Esophagus squamous epithelium (tissue), 5 donors: ENCODE measurements around the gene CTSF. TPM values are rescaled to one million over a fixed set of nuclear protein-coding genes. Genes with fewer than 3 reads are reported as not detected.
"Not testable (repeated sequence)": the region's sequence is repeated elsewhere in the genome, so short reads cannot be mapped to it uniquely, and the experiment has no call there.

Experiments used
- DNase-seq: peaks from one replicate; lab custom pipeline; 2025; lab: John Stamatoyannopoulos, UW
- H3K27ac ChIP-seq, 4 donors: fragments of 200-600 bp; sonication (generic); one replicate each; pipeline ENCODE4 v1.5.1; 2016 to 2019; ENCODE audit warnings: mild to moderate bottlenecking in 1 of 4
- H3K27me3 ChIP-seq, 4 donors: fragments of 200-600 bp; sonication (generic); 1 replicate in 3 of 4; 2 replicates in 1 of 4; pipeline versions ENCODE4 v1.5.1 to v1.6.0; 2017 to 2021; ENCODE audit warnings: antibody characterized with exemption in 1 of 4
- H3K36me3 ChIP-seq, 3 donors: fragments of 200-600 bp; sonication (generic); one replicate each; pipeline ENCODE4 v1.5.1; 2016 to 2019
- H3K4me1 ChIP-seq, 3 donors: fragments of 200-600 bp; sonication (generic); one replicate each; pipeline ENCODE4 v1.5.1; 2017 to 2019
- H3K4me3 ChIP-seq, 4 donors: fragments of 200-600 bp; sonication (generic); 1 replicate in 3 of 4; 2 replicates in 1 of 4; pipeline ENCODE4 v1.5.1; 2016 to 2019; ENCODE audit warnings: mild to moderate bottlenecking in 2 of 4, moderate library complexity in 1 of 4
- H3K9me3 ChIP-seq, 3 donors: fragments of 200-600 bp; sonication (generic); one replicate each; pipeline ENCODE4 v1.5.1; 2016 to 2019
- POLR2A ChIP-seq, 4 donors: fragments of 450-650 bp; IDR thresholded peaks; one replicate each; pipeline ENCODE4 v1.6.1; 2017; ENCODE audit warnings: antibody characterized with exemption in 4 of 4, mild to moderate bottlenecking in 4 of 4, moderate library complexity in 3 of 4
- WGBS, 2 donors: methylation state at CpG; one replicate each; pipeline ENCODE4 v1.1.5; 2018; 5-methylcytosine and 5-hydroxymethylcytosine counted together
- intact Hi-C: fragments of 100-400 bp; cut with DNase I; formaldehyde crosslinking; loops from one replicate; pipeline ENCODE4 v1.15.0; 2022
- total RNA-seq, 4 donors: library from RNA; depleted of rRNA; stranded (reverse); fragments of >200 nt; gene quantifications; one replicate each; pipeline ENCODE4 v1.1.0, GENCODE V29; 2016
- TF ChIP-seq, protein P1 (sequence below), 6 experiments: fragments of 450-650 bp in 4 of 6; fragments of 200-600 bp in 2 of 6; sonication (generic) in 2 of 6; IDR thresholded peaks; one replicate each; pipeline ENCODE4 v1.5.1; 2016 to 2019; ENCODE audit warnings: antibody characterized with exemption in 6 of 6, mild to moderate bottlenecking in 4 of 6, moderate library complexity in 4 of 6
- donor health status: DM: yes; HTN: yes; CAD: no.

CTSF gene
- total RNA-seq, 4 donors from 2014 or later = 3.3 to 47.3 (median 13.0) TPM

DNA sequence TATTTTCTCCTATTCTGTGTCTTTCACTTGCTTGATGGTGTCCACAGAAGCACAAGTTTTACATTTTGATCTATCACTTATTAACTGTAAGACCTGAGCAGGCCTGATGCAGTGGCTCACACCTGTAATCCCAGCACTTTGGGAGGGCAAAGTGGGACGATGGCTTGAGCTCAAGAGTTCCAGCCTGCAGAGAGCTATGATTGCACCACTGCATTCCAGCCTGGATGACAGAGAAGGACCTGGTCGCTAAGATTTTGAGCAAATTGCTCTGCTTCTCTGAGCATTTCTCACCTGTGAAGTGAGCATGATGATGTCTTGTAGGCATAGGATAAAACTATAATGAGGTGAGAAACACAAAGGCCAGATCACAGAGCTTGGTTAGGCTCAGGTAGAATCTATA lies 17.7 kb upstream of the CTSF start:
- TF ChIP-seq POLR2A (IDR thresholded peaks at IDR 0.05) = no peak
- TF ChIP-seq, protein P1, sequence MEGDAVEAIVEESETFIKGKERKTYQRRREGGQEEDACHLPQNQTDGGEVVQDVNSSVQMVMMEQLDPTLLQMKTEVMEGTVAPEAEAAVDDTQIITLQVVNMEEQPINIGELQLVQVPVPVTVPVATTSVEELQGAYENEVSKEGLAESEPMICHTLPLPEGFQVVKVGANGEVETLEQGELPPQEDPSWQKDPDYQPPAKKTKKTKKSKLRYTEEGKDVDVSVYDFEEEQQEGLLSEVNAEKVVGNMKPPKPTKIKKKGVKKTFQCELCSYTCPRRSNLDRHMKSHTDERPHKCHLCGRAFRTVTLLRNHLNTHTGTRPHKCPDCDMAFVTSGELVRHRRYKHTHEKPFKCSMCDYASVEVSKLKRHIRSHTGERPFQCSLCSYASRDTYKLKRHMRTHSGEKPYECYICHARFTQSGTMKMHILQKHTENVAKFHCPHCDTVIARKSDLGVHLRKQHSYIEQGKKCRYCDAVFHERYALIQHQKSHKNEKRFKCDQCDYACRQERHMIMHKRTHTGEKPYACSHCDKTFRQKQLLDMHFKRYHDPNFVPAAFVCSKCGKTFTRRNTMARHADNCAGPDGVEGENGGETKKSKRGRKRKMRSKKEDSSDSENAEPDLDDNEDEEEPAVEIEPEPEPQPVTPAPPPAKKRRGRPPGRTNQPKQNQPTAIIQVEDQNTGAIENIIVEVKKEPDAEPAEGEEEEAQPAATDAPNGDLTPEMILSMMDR (IDR thresholded peaks at IDR 0.05) = no peak
- 19 to 60% methylated on average over 2 of the region's 2 CpGs for WGBS, 2 donors
- Histone ChIP-seq H3K9me3 (peaks cover 0 to 11% (median 10%) of the 10 kb centered on the region in 3 donors), H3K4me1 (no peaks in the 10 kb centered on the region), H3K36me3 (no peaks in the 10 kb centered on the region), H3K4me3 (no peak overlapping the region), H3K27ac (no peak overlapping the region), H3K27me3 (no peaks in the 10 kb centered on the region)
- intact Hi-C loops = no loop called here
- DNase-seq = no peak

- H3K27me3 ChIP-seq, H3K4me1 ChIP-seq, H3K36me3 ChIP-seq, H3K27ac ChIP-seq, intact Hi-C loops, H3K4me3 ChIP-seq, DNase-seq: not testable (repeated sequence)
- 82 to 92% methylated on average over 1 of the region's 1 CpG for WGBS, 2 donors
- H3K9me3 ChIP-seq = peaks cover 0 to 11% (median 10%) of the 10 kb centered on the region in 3 donors
Measured at GRCh38 chr11:66585447-66585846, 17.0 kb upstream of the CTSF start.

- intact Hi-C loops = loop anchor here (5.0 kb wide), 1 partner anchor 95 kb away; the partner anchor contains the start of gene RBM4B
- H3K36me3 ChIP-seq, H3K27me3 ChIP-seq, H3K4me3 ChIP-seq, H3K27ac ChIP-seq, DNase-seq, H3K4me1 ChIP-seq: not testable (repeated sequence)
- H3K9me3 ChIP-seq = peaks cover 0 to 11% (median 10%) of the 10 kb centered on the region in 3 donors
- 69 to 77% methylated on average over 2 to 3 of the region's 3 CpGs for WGBS, 2 donors
Measured at GRCh38 chr11:66582565-66583147, 14.2 kb upstream of the CTSF start.

DNA sequence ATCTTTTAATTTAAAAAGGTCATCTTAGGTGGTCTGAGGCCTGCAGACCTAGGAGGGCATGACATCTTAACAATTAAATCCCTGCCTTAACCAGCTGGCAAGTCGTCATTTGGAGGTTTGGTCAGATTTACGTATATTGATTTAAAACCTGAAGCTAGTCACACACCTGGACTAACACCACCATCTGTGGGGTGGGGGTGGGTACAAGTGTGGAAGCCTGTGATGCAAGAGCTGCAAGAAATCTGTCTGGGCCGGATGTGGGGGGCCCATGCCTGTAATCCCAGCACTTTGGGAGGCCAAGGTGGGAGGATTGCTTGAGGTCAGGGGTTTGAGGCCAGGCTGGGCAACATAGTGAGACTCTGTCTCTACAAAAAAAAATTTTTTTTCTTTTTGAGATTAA lies 12.9 kb upstream of the CTSF start:
- Histone ChIP-seq H3K4me3 (no peak overlapping the region), H3K9me3 (peaks cover 0 to 11% (median 10%) of the 10 kb centered on the region in 3 donors), H3K36me3 (no peaks in the 10 kb centered on the region), H3K27ac (no peak overlapping the region), H3K27me3 (no peaks in the 10 kb centered on the region), H3K4me1 (peaks cover 0 to 7% (median 0%) of the 10 kb centered on the region in 3 donors)
- 73 to 88% methylated on average over 3 of the region's 3 CpGs for WGBS, 2 donors
- no peak for TF ChIP-seq POLR2A (IDR thresholded peaks at IDR 0.05)
- intact Hi-C loops = loop anchor here (5.0 kb wide), 1 partner anchor 96 kb away; the partner anchor contains the start of gene RBM4B
- DNase-seq = no peak

DNA sequence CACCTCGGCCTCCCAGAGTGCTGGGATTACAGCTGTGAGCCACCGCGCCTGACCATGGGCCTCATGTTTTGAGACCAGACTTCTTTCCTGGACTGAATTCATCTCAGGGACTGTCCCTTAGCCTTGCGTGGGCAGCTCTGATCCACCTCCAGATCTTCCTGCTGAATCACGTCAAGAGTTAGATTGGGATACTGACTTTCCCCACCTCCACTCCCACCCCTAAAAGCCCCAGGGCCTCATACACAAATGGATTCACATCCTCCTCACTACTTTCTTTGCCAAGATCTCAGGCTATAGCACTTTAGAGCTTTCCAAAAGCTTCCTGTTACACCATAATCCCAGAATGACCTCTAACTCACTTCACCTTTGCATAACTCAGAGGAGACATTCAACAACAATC lies 12.4 kb upstream of the CTSF start:
- no peak overlapping the region for H3K27ac ChIP-seq
- H3K9me3 ChIP-seq = peaks cover 0 to 11% (median 10%) of the 10 kb centered on the region in 3 donors
- no peak overlapping the region for H3K4me3 ChIP-seq
- H3K27me3 ChIP-seq = no peaks in the 10 kb centered on the region
- TF ChIP-seq POLR2A (IDR thresholded peaks at IDR 0.05) = no peak
- TF ChIP-seq, protein P1 (IDR thresholded peaks at IDR 0.05) = no peak
- intact Hi-C loops = loop anchor here (5.0 kb wide), 1 partner anchor 96 kb away; the partner anchor contains the start of gene RBM4B
- no peaks in the 10 kb centered on the region for H3K36me3 ChIP-seq
- 36 to 66% methylated on average over 3 to 5 of the region's 5 CpGs for WGBS, 2 donors
- H3K4me1 ChIP-seq = peaks cover 0 to 7% (median 0%) of the 10 kb centered on the region in 3 donors
- DNase-seq = no peak

DNA sequence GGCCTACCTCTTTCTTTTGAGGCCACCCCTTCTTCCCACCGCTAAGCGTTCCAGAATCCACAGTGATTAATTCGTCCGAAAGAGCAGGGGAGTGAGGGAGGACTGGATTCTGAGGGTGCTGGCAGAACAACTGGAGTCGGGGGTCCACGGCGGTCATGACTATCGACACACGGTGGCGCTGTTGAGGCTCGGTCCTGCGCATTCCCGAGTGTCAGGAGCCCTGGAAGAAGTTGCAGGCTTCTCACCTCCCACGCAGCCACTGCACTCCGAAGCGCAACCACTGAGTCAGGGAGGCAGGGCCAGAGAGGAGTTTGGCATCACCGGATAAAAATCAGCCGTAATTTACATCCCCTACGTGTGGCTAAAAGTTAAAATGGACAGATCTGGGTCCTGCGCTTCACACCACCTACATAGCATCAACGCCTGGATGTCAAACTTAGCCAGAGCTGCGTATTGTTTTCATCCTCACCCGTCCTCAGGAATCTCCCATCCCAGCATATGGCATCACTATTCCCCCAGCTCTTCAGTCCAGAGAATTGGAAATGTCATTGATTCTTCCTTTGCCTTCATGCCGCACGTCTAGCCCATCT lies 10.7 kb upstream of the CTSF start:
- Histone ChIP-seq H3K36me3 (no peaks in the 10 kb centered on the region), H3K9me3 (peaks cover 0 to 11% (median 10%) of the 10 kb centered on the region in 3 donors), H3K4me1 (peaks cover 0 to 7% (median 0%) of the 10 kb centered on the region in 3 donors), H3K27me3 (no peaks in the 10 kb centered on the region), H3K27ac (no peak overlapping the region), H3K4me3 (no peak overlapping the region)
- no peak for DNase-seq
- intact Hi-C loops = no loop called here
- TF ChIP-seq, protein P1 (IDR thresholded peaks at IDR 0.05) = peak; percentile 76 to 82 (median 79)
- no peak for TF ChIP-seq POLR2A (IDR thresholded peaks at IDR 0.05)
- 15 to 36% methylated on average over 11 to 25 of the region's 25 CpGs for WGBS, 2 donors
